Choroid plexus epithelial cell (primary cell): Measurements from ENCODE around the gene KRTAP1-3.

Source experiments
- DNase-seq: peaks from one replicate; pipeline ENCODE4 v3.0.0-alpha.2; 2010; ENCODE audit warnings: low read depth
- H3K4me3 ChIP-seq: 2 replicates; pipeline ENCODE4 v1.5.1; 2011; ENCODE audit warnings: low read depth, mild to moderate bottlenecking, control low read depth, low read length, moderate library complexity
- CTCF ChIP-seq: conservative IDR thresholded peaks from 2 replicates; pipeline ENCODE4 v1.5.1; 2011; ENCODE audit warnings: low read depth, mild to moderate bottlenecking, control low read depth, inconsistent platforms, low read length, moderate library complexity

KRTAP1-3 gene

GRCh38 chr17:40992666-40993065, 42.0 kb downstream of the KRTAP1-3 start:
- no peak overlapping the region for H3K4me3 ChIP-seq
- TF ChIP-seq CTCF, result no peak
- DNase-seq, result no peak

GRCh38 chr17:40986920-40987319, 47.8 kb downstream of the KRTAP1-3 start:
- TF ChIP-seq CTCF, result no peak
- no peak for DNase-seq
- no peak overlapping the region for H3K4me3 ChIP-seq

- TF ChIP-seq CTCF, result no peak
- no peak within 1 kb of the TSS for H3K4me3 ChIP-seq
- DNase-seq, result no peak
These were observed 50.4 kb downstream of the KRTAP1-3 start, which contains the start of gene KRT40 for GRCh38 chr17:40984226-40984625. TSS of gene KRT40 (minus strand) at chr17:40984326. CDS start at chr17:40984273, 53 bp downstream.
